WTC11 (cell line): ENCODE data around the gene ABCA3.

ENCODE experiments used
- NFYB ChIP-seq: sonication (generic); formaldehyde crosslinking; conservative IDR thresholded peaks from 2 replicates; pipeline ENCODE4 v1.8.0; 2022; ENCODE audit warnings: low read depth, missing genetic modification reagents
- TF ChIP-seq, protein P1 (sequence below): fragments of 200-600 bp; IDR thresholded peaks from 2 replicates; pipeline ENCODE4 v1.8.0; 2022; ENCODE audit warnings: antibody characterized with exemption
- TF ChIP-seq, protein P2 (sequence below): sonication (generic); formaldehyde crosslinking; IDR thresholded peaks from 2 replicates; pipeline ENCODE4 v1.8.1; 2023; ENCODE audit warnings: mild to moderate bottlenecking, missing genetic modification reagents, moderate library complexity

DNA sequence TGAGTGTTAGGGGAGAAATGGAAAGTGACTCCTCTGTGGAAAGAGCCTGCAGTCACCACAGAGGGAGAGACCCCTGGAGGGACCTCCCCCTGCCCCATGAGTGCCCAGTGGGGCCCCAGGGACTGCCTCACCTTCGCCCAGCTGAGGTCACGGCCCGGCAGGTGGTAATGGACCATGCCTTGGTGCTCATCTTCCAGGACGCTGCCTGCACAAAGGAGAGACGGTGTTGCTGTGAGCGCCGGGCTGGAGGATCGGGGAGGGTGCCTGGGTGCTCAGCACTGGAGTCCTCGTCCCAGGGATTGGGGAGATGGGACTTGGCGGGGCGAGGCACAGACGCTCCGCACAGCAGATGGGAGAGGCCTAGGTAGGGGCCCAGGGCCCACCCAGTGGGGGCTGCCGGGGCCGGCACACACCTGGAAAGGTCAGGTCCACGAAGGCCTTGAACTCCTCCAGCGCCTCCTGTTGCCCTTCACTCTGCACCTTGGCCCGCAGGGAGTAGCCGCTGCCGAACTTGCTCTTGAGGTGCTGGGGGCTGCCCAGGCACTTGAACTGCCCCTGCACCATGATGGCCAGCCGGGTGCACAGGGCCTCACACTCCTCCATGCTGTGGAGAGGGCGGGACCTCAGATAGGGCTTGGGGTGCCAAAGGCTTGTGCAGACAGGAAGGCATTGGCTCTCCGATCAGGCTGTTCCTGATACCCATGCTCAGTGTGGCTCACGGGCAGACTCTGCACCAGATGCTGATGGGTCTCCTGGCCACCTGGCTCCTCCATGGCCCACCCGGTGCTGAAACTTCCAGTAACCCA, 62.9 kb downstream of the ABCA3 start:
- no peak for TF ChIP-seq NFYB (CRISPR knock-in tag)
- TF ChIP-seq, protein P1, sequence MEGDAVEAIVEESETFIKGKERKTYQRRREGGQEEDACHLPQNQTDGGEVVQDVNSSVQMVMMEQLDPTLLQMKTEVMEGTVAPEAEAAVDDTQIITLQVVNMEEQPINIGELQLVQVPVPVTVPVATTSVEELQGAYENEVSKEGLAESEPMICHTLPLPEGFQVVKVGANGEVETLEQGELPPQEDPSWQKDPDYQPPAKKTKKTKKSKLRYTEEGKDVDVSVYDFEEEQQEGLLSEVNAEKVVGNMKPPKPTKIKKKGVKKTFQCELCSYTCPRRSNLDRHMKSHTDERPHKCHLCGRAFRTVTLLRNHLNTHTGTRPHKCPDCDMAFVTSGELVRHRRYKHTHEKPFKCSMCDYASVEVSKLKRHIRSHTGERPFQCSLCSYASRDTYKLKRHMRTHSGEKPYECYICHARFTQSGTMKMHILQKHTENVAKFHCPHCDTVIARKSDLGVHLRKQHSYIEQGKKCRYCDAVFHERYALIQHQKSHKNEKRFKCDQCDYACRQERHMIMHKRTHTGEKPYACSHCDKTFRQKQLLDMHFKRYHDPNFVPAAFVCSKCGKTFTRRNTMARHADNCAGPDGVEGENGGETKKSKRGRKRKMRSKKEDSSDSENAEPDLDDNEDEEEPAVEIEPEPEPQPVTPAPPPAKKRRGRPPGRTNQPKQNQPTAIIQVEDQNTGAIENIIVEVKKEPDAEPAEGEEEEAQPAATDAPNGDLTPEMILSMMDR, result no peak
- TF ChIP-seq, protein P2, sequence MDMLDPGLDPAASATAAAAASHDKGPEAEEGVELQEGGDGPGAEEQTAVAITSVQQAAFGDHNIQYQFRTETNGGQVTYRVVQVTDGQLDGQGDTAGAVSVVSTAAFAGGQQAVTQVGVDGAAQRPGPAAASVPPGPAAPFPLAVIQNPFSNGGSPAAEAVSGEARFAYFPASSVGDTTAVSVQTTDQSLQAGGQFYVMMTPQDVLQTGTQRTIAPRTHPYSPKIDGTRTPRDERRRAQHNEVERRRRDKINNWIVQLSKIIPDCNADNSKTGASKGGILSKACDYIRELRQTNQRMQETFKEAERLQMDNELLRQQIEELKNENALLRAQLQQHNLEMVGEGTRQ (CRISPR knock-in tag), result no peak
